PC-9 (cell line): Measurements from ENCODE around the gene SELENOM.

Experiments
- EZH2 ChIP-seq: fragments of 200-600 bp; sonication (generic); IDR thresholded peaks from 2 replicates; pipeline ENCODE4 v1.8.0; 2017; ENCODE audit warnings: antibody characterized with exemption, low read depth
- TF ChIP-seq, protein P1 (sequence below): fragments of 200-600 bp; sonication (generic); conservative IDR thresholded peaks from 2 replicates; pipeline ENCODE4 v1.6.1; 2017; ENCODE audit warnings: mixed run types, antibody characterized with exemption, mild to moderate bottlenecking, moderate library complexity

- TF ChIP-seq, protein P1, sequence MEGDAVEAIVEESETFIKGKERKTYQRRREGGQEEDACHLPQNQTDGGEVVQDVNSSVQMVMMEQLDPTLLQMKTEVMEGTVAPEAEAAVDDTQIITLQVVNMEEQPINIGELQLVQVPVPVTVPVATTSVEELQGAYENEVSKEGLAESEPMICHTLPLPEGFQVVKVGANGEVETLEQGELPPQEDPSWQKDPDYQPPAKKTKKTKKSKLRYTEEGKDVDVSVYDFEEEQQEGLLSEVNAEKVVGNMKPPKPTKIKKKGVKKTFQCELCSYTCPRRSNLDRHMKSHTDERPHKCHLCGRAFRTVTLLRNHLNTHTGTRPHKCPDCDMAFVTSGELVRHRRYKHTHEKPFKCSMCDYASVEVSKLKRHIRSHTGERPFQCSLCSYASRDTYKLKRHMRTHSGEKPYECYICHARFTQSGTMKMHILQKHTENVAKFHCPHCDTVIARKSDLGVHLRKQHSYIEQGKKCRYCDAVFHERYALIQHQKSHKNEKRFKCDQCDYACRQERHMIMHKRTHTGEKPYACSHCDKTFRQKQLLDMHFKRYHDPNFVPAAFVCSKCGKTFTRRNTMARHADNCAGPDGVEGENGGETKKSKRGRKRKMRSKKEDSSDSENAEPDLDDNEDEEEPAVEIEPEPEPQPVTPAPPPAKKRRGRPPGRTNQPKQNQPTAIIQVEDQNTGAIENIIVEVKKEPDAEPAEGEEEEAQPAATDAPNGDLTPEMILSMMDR, result no peak
- TF ChIP-seq EZH2, result no peak
These were observed 13.3 kb downstream of the SELENOM start for GRCh38 chr22:31094021-31094551.
